HS-5 (cell line): Measurements from ENCODE around the gene GOLGB1.
A peak's percentile ranks its signal among the peaks of the same experiment; 100 is the strongest.

Source experiments
- DNase-seq: peaks from one replicate; pipeline ENCODE4 v3.0.0-alpha.2; 2012; ENCODE audit warnings: low read depth

The GOLGB1 gene

GRCh38 chr3:121677141-121677540, 72.4 kb downstream of the GOLGB1 start:
- DNase-seq, result no peak

GRCh38 chr3:121670676-121671075, 78.9 kb downstream of the GOLGB1 start:
- DNase-seq, result no peak

GRCh38 chr3:121667333-121667732, 82.2 kb downstream of the GOLGB1 start:
- DNase-seq, result no peak

GRCh38 chr3:121665488-121665887, 84.1 kb downstream of the GOLGB1 start:
- no peak for DNase-seq

GRCh38 chr3:121663171-121663847, 86.2 kb downstream of the GOLGB1 start:
- DNase-seq, result no peak

GRCh38 chr3:121662742-121663141, 86.8 kb downstream of the GOLGB1 start:
- DNase-seq, result no peak

GRCh38 chr3:121661376-121661775, 88.2 kb downstream of the GOLGB1 start:
- no peak for DNase-seq

GRCh38 chr3:121660356-121661171, 89.0 kb downstream of the GOLGB1 start, which contains the start of gene HCLS1:
Gene HCLS1, minus strand, starts transcription at chr3:121660903. Its CDS starts 2,556 bp downstream, at chr3:121658347.
- no peak for DNase-seq

- no peak for DNase-seq
These were observed 90.0 kb downstream of the GOLGB1 start for GRCh38 chr3:121659586-121659985.

- DNase-seq, result no peak
These were observed 90.7 kb downstream of the GOLGB1 start for GRCh38 chr3:121658716-121659435.

- no peak for DNase-seq
These were observed 94.8 kb downstream of the GOLGB1 start for GRCh38 chr3:121654493-121655385.

- no peak for DNase-seq
These were observed 97.9 kb downstream of the GOLGB1 start for GRCh38 chr3:121651684-121652083.

- DNase-seq, result peak; percentile 25
These were observed 99.9 kb downstream of the GOLGB1 start for GRCh38 chr3:121649645-121650044.

- DNase-seq, result no peak
These were observed 101.2 kb downstream of the GOLGB1 start for GRCh38 chr3:121648219-121648958.

- no peak for DNase-seq
These were observed 104.5 kb downstream of the GOLGB1 start for GRCh38 chr3:121645054-121645453.

- no peak for DNase-seq
These were observed 106.8 kb downstream of the GOLGB1 start for GRCh38 chr3:121642601-121643314.

GRCh38 chr3:121641127-121641526, 108.4 kb downstream of the GOLGB1 start:
- no peak for DNase-seq

- no peak for DNase-seq
These were observed 111.6 kb downstream of the GOLGB1 start for GRCh38 chr3:121637922-121638321.

GRCh38 chr3:121630355-121630754, 119.2 kb downstream of the GOLGB1 start:
- no peak for DNase-seq

- no peak for DNase-seq
These were observed 119.9 kb downstream of the GOLGB1 start for GRCh38 chr3:121629601-121630000.
